WTC11 (cell line): ENCODE measurements around the gene TBX5.

Experiments
- E2F4 ChIP-seq: sonication (generic); formaldehyde crosslinking; IDR thresholded peaks from 2 replicates; pipeline ENCODE4 v1.8.1; 2022; ENCODE audit warnings: low read depth, mild to moderate bottlenecking, moderate library complexity, missing genetic modification reagents, borderline replicate concordance
- MAX ChIP-seq: sonication (generic); formaldehyde crosslinking; IDR thresholded peaks from 2 replicates; pipeline ENCODE4 v1.8.0; 2022; ENCODE audit warnings: mild to moderate bottlenecking, missing genetic modification reagents

- no peak for TF ChIP-seq E2F4 (CRISPR knock-in tag)
- no peak for TF ChIP-seq MAX
Measured at GRCh38 chr12:114371250-114371649, 34.7 kb downstream of the TBX5 start.
